NCI-H1417 treated with DMSO at 0.1 percent for 48 hours (cell line): Measurements from ENCODE around the gene ZNF227.
A peak's percentile ranks its signal among the peaks of the same experiment; 100 is the strongest.
"Not testable (repeated sequence)": the region's sequence is repeated elsewhere in the genome, so short reads cannot be mapped to it uniquely, and the experiment has no call there.

Experiments used
- DNase-seq: peaks from one replicate; lab custom pipeline; 2025; lab: John Stamatoyannopoulos, UW

ZNF227 gene

GRCh38 chr19:44212250-44212865 is at the start of gene ZNF227:
Gene ZNF227, plus strand, starts transcription at chr19:44212532. Its CDS starts 5,261 bp downstream, at chr19:44217793.
- peak; percentile 40 for DNase-seq

GRCh38 chr19:44163789-44164188 is 48.5 kb upstream of the ZNF227 start:
- no peak for DNase-seq

GRCh38 chr19:44164327-44164672 is 48.0 kb upstream of the ZNF227 start:
- DNase-seq, result no peak

GRCh38 chr19:44164673-44165512 is 47.4 kb upstream of the ZNF227 start, which contains the start of gene ZNF226:
Gene ZNF226, plus strand, starts transcription at chr19:44165100. Its CDS starts 4,981 bp downstream, at chr19:44170081.
- peak; percentile 91 for DNase-seq

- DNase-seq, result not testable (repeated sequence)
Observed at GRCh38 chr19:44170660-44171059, 41.7 kb upstream of the ZNF227 start.

GRCh38 chr19:44176590-44176989 is 35.7 kb upstream of the ZNF227 start:
- no peak for DNase-seq

- DNase-seq, result no peak
Observed at GRCh38 chr19:44180968-44181367, 31.4 kb upstream of the ZNF227 start.

GRCh38 chr19:44182145-44182544 is 30.2 kb upstream of the ZNF227 start:
- DNase-seq, result no peak

- DNase-seq, result no peak
Observed at GRCh38 chr19:44190020-44190419, 22.3 kb upstream of the ZNF227 start.

- no peak for DNase-seq
Observed at GRCh38 chr19:44192127-44192526, 20.2 kb upstream of the ZNF227 start.

- DNase-seq, result no peak
Observed at GRCh38 chr19:44196772-44197171, 15.6 kb upstream of the ZNF227 start.

- no peak for DNase-seq
Observed at GRCh38 chr19:44202470-44202869, 9.9 kb upstream of the ZNF227 start.

GRCh38 chr19:44202974-44203373 is 9.4 kb upstream of the ZNF227 start:
- no peak for DNase-seq

- not testable (repeated sequence) for DNase-seq
Observed at GRCh38 chr19:44203877-44204276, 8.5 kb upstream of the ZNF227 start.

GRCh38 chr19:44204772-44205171 is 7.6 kb upstream of the ZNF227 start:
- DNase-seq, result no peak

GRCh38 chr19:44207126-44207803 is 5.1 kb upstream of the ZNF227 start:
- DNase-seq, result peak; percentile 20

- DNase-seq, result no peak
Observed at GRCh38 chr19:44212866-44213346, 574 bp downstream of the ZNF227 start.

- not testable (repeated sequence) for DNase-seq
Observed at GRCh38 chr19:44219926-44220325, 7.6 kb downstream of the ZNF227 start.

GRCh38 chr19:44220761-44221160 is 8.4 kb downstream of the ZNF227 start:
- not testable (repeated sequence) for DNase-seq

- DNase-seq, result not testable (repeated sequence)
Observed at GRCh38 chr19:44221291-44221690, 9.0 kb downstream of the ZNF227 start.

GRCh38 chr19:44228318-44228717 is 16.0 kb downstream of the ZNF227 start:
- DNase-seq, result no peak

GRCh38 chr19:44232867-44233266 is 20.5 kb downstream of the ZNF227 start:
- no peak for DNase-seq

GRCh38 chr19:44236384-44236783 is 24.1 kb downstream of the ZNF227 start:
- no peak for DNase-seq
